HG02571 (cell line): ENCODE data around the gene BIRC6.
"Not testable (repeated sequence)": the region's sequence is repeated elsewhere in the genome, so short reads cannot be mapped to it uniquely, and the experiment has no call there.

ENCODE experiments used
- ATAC-seq: cut with Tn5 transposase; IDR thresholded peaks from one replicate; pipeline ENCODE4 v1.9.1; 2021; ENCODE audit warnings: mild to moderate bottlenecking, moderate library complexity; ENCODE audit not compliant: unreplicated experiment

Gene BIRC6

GRCh38 chr2:32611366-32611765 is 254.5 kb downstream of the BIRC6 start:
- ATAC-seq: no peak

- no peak for ATAC-seq
Observed at GRCh38 chr2:32611771-32612170, 254.9 kb downstream of the BIRC6 start.

- ATAC-seq: no peak
Observed at GRCh38 chr2:32614084-32614483, 257.3 kb downstream of the BIRC6 start.

- ATAC-seq: no peak
Observed at GRCh38 chr2:32617599-32618189, 260.9 kb downstream of the BIRC6 start.

- ATAC-seq: no peak
Observed at GRCh38 chr2:32622570-32623310, 265.9 kb downstream of the BIRC6 start.

GRCh38 chr2:32623311-32623706 is 266.5 kb downstream of the BIRC6 start:
- ATAC-seq: no peak

GRCh38 chr2:32624812-32625211 is 268.0 kb downstream of the BIRC6 start:
- ATAC-seq: no peak

GRCh38 chr2:32626639-32627221 is 269.9 kb downstream of the BIRC6 start:
- ATAC-seq: no peak

- ATAC-seq: peak; percentile 33
Observed at GRCh38 chr2:32627441-32627813, 270.6 kb downstream of the BIRC6 start.

- peak; percentile 100 for ATAC-seq
Observed at GRCh38 chr2:32627814-32628579, 271.2 kb downstream of the BIRC6 start, which contains the start of gene TTC27. TTC27 (plus strand) TSS chr2:32628050; CDS start chr2:32628293, 243 bp downstream.

- ATAC-seq: no peak
Observed at GRCh38 chr2:32632089-32632488, 275.3 kb downstream of the BIRC6 start.

- no peak for ATAC-seq
Observed at GRCh38 chr2:32633040-32633439, 276.2 kb downstream of the BIRC6 start.

GRCh38 chr2:32638548-32638947 is 281.7 kb downstream of the BIRC6 start:
- not testable (repeated sequence) for ATAC-seq

GRCh38 chr2:32641180-32641579 is 284.4 kb downstream of the BIRC6 start:
- no peak for ATAC-seq

GRCh38 chr2:32647180-32647651 is 290.4 kb downstream of the BIRC6 start:
- ATAC-seq: no peak

GRCh38 chr2:32652555-32653209 is 295.9 kb downstream of the BIRC6 start:
- ATAC-seq: no peak

- ATAC-seq: no peak
Observed at GRCh38 chr2:32656069-32656468, 299.2 kb downstream of the BIRC6 start.

- no peak for ATAC-seq
Observed at GRCh38 chr2:32663864-32664263, 307.0 kb downstream of the BIRC6 start.

GRCh38 chr2:32666704-32667103 is 309.9 kb downstream of the BIRC6 start:
- ATAC-seq: no peak

- no peak for ATAC-seq
Observed at GRCh38 chr2:32668254-32668653, 311.4 kb downstream of the BIRC6 start.
